ENCODE data around the gene BAZ2B. TPM values are rescaled to one million over a fixed set of nuclear protein-coding genes. Genes with fewer than 3 reads are reported as not detected.

BAZ2B gene
- total RNA-seq, 1 donor from 2014 or later = 81.5 TPM

DNA sequence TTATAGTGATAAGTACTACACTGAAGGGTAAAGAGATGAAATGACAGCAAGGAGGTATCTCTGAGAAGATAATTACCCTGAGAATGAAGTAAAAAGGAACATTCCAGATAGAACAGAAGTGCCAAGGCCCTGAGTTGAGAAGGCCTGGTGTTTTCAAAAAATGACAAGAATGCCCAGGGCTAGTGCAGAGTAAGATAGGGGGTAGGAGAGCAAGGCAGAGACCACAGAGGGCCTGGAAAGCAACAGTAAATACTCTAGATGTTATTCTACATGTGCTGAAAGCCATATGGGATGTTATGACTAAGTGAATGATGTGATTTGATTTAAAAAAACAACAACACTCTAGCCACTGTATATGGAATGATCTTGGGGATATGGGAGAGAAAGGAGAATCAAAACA lies 52.3 kb downstream of the BAZ2B start:
- no peaks in the 10 kb centered on the region for H3K9me3 Mint-ChIP-seq (ENCODE audit: unreplicated experiment)
- TF ChIP-seq, protein P1, sequence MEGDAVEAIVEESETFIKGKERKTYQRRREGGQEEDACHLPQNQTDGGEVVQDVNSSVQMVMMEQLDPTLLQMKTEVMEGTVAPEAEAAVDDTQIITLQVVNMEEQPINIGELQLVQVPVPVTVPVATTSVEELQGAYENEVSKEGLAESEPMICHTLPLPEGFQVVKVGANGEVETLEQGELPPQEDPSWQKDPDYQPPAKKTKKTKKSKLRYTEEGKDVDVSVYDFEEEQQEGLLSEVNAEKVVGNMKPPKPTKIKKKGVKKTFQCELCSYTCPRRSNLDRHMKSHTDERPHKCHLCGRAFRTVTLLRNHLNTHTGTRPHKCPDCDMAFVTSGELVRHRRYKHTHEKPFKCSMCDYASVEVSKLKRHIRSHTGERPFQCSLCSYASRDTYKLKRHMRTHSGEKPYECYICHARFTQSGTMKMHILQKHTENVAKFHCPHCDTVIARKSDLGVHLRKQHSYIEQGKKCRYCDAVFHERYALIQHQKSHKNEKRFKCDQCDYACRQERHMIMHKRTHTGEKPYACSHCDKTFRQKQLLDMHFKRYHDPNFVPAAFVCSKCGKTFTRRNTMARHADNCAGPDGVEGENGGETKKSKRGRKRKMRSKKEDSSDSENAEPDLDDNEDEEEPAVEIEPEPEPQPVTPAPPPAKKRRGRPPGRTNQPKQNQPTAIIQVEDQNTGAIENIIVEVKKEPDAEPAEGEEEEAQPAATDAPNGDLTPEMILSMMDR (IDR thresholded peaks at IDR 0.05) = no peak
- H3K4me3 Mint-ChIP-seq (ENCODE audit: unreplicated experiment) = no peak overlapping the region
- H3K36me3 Mint-ChIP-seq (ENCODE audit: unreplicated experiment) = peaks cover 19% of the 10 kb centered on the region
- H3K27me3 Mint-ChIP-seq (ENCODE audit: unreplicated experiment) = no peaks in the 10 kb centered on the region
- H3K4me1 Mint-ChIP-seq (ENCODE audit: unreplicated experiment) = peaks cover 16% of the 10 kb centered on the region
- no peak for DNase-seq (ENCODE audit: extremely low spot score, unreplicated experiment)
- H3K27ac Mint-ChIP-seq (ENCODE audit: unreplicated experiment) = no peak overlapping the region

DNA sequence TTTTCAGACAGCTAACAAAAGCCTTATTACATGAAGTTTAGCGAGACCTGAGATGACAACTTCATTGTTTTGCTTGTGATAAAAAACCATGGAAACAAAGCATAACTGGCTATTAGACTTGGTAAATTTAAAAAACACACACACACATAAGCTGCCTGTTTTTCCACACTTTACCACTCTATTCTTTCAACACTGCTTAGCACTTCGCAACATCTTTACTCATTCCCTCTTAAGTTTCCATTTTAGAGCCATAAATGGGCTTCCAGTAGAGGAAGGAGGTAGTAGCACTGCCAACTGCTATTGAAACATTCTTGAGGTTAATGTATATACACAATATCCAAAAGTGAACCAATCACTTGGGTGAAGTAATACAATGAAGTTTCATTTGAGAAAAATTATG lies 54.1 kb downstream of the BAZ2B start:
- peaks cover 21% of the 10 kb centered on the region for H3K4me1 Mint-ChIP-seq (ENCODE audit: unreplicated experiment)
- H3K4me3 Mint-ChIP-seq (ENCODE audit: unreplicated experiment) = no peak overlapping the region
- no peak overlapping the region for H3K27ac Mint-ChIP-seq (ENCODE audit: unreplicated experiment)
- H3K9me3 Mint-ChIP-seq (ENCODE audit: unreplicated experiment) = no peaks in the 10 kb centered on the region
- no peak for DNase-seq (ENCODE audit: extremely low spot score, unreplicated experiment)
- H3K27me3 Mint-ChIP-seq (ENCODE audit: unreplicated experiment) = no peaks in the 10 kb centered on the region
- H3K36me3 Mint-ChIP-seq (ENCODE audit: unreplicated experiment) = peaks cover 20% of the 10 kb centered on the region
- TF ChIP-seq, protein P1 (IDR thresholded peaks at IDR 0.05) = no peak

DNA sequence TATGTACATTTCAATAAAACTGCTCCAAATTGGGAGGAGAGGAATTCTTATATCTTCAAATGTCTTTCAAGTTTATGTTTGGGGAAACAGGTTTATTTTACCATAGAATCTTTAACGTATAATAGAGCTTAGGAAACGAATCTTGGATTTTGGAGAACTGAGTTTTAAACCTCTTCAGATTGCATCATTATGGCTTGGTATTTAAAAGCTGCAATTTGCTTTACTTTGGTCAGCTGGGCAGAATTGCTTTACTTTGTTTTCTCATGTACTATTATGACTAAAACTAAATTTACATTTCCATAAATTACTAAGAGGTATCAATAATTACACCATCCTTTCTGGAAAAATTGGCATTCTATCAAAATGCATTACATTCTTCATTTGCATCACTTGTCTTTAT lies 54.6 kb downstream of the BAZ2B start:
- H3K27ac Mint-ChIP-seq (ENCODE audit: unreplicated experiment) = no peak overlapping the region
- no peaks in the 10 kb centered on the region for H3K9me3 Mint-ChIP-seq (ENCODE audit: unreplicated experiment)
- TF ChIP-seq, protein P1 (IDR thresholded peaks at IDR 0.05) = no peak
- no peak overlapping the region for H3K4me3 Mint-ChIP-seq (ENCODE audit: unreplicated experiment)
- H3K36me3 Mint-ChIP-seq (ENCODE audit: unreplicated experiment) = peaks cover 22% of the 10 kb centered on the region
- DNase-seq (ENCODE audit: extremely low spot score, unreplicated experiment) = no peak
- no peaks in the 10 kb centered on the region for H3K27me3 Mint-ChIP-seq (ENCODE audit: unreplicated experiment)
- H3K4me1 Mint-ChIP-seq (ENCODE audit: unreplicated experiment) = peaks cover 21% of the 10 kb centered on the region

DNA sequence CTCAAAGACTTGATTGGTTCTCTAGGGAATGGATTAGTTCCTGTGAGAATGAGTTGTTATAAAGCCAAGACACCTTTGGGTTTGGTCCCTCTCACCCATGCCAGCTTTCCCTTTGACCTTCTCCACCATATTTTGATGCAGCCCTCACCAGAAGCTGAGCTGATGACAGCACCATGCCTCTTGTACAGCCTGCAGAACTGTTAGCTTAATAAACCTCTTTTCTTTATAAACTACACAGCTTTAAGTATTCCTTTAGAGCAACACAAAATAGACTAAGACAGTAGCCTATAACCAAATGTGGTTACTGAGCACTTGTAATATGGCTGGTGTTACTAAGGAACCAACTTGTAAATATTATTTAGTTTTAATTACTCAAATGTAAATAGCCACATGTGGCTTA lies 55.1 kb downstream of the BAZ2B start:
- DNase-seq (ENCODE audit: extremely low spot score, unreplicated experiment) = no peak
- peaks cover 21% of the 10 kb centered on the region for H3K4me1 Mint-ChIP-seq (ENCODE audit: unreplicated experiment)
- H3K27me3 Mint-ChIP-seq (ENCODE audit: unreplicated experiment) = no peaks in the 10 kb centered on the region
- no peaks in the 10 kb centered on the region for H3K9me3 Mint-ChIP-seq (ENCODE audit: unreplicated experiment)
- TF ChIP-seq, protein P1 (IDR thresholded peaks at IDR 0.05) = no peak
- no peak overlapping the region for H3K4me3 Mint-ChIP-seq (ENCODE audit: unreplicated experiment)
- no peak overlapping the region for H3K27ac Mint-ChIP-seq (ENCODE audit: unreplicated experiment)
- H3K36me3 Mint-ChIP-seq (ENCODE audit: unreplicated experiment) = peaks cover 17% of the 10 kb centered on the region

DNA sequence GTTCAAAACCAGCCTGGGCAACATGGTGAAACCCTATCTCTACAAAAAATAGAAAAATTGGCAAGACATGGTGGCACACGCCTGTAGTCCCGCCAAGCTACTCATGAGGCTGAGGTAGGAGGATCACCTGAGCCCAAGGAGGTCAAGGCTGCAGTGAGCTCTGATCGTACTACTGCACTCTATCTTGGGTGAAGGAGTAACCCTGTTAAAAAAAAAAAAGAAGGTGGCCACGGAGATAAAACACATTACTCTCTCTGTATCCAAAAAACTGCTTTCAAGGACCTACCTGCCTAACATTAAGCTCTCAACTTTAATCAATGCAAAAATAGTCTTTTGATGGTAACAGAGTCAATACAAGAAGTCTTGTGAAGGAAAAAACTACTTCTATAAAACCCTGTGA lies 57.3 kb downstream of the BAZ2B start:
- Mint-ChIP-seq H3K9me3 (ENCODE audit: unreplicated experiment) (no peaks in the 10 kb centered on the region), H3K27me3 (ENCODE audit: unreplicated experiment) (no peaks in the 10 kb centered on the region), H3K4me3 (ENCODE audit: unreplicated experiment) (no peak overlapping the region), H3K36me3 (ENCODE audit: unreplicated experiment) (peaks cover 9% of the 10 kb centered on the region), H3K27ac (ENCODE audit: unreplicated experiment) (no peak overlapping the region), H3K4me1 (ENCODE audit: unreplicated experiment) (peaks cover 12% of the 10 kb centered on the region)
- TF ChIP-seq, protein P1 (IDR thresholded peaks at IDR 0.05) = no peak
- no peak for DNase-seq (ENCODE audit: extremely low spot score, unreplicated experiment)
